Measurements from ENCODE around the gene SPAG4.

Gene SPAG4

GRCh38 chr20:35578469-35578868, 37.2 kb upstream of the SPAG4 start:
- no peak for DNase-seq (ENCODE audit: low read depth)
- no peak overlapping the region for H3K4me3 ChIP-seq (ENCODE audit: low read depth, low read length)
- in situ Hi-C loops (cut with HindIII; ENCODE audit: low sequenced_read_pairs), result no loop called here
- no peak for TF ChIP-seq CTCF (IDR thresholded peaks at IDR 0.05; ENCODE audit: low read depth, low read length, missing control alignments)

- H3K4me3 ChIP-seq (ENCODE audit: low read depth, low read length), result no peak overlapping the region
- DNase-seq (ENCODE audit: low read depth), result no peak
- TF ChIP-seq CTCF (IDR thresholded peaks at IDR 0.05; ENCODE audit: low read depth, low read length, missing control alignments), result no peak
- in situ Hi-C loops (cut with HindIII; ENCODE audit: low sequenced_read_pairs), result no loop called here
Measured at GRCh38 chr20:35579196-35579595, 36.4 kb upstream of the SPAG4 start.

GRCh38 chr20:35582131-35582530, 33.5 kb upstream of the SPAG4 start:
- in situ Hi-C loops (cut with HindIII; ENCODE audit: low sequenced_read_pairs), result no loop called here
- TF ChIP-seq CTCF (IDR thresholded peaks at IDR 0.05; ENCODE audit: low read depth, low read length, missing control alignments), result no peak
- no peak for DNase-seq (ENCODE audit: low read depth)
- no peak overlapping the region for H3K4me3 ChIP-seq (ENCODE audit: low read depth, low read length)

- DNase-seq (ENCODE audit: low read depth), result no peak
- TF ChIP-seq CTCF (IDR thresholded peaks at IDR 0.05; ENCODE audit: low read depth, low read length, missing control alignments), result no peak
- in situ Hi-C loops (cut with HindIII; ENCODE audit: low sequenced_read_pairs), result no loop called here
Measured at GRCh38 chr20:35582741-35583404, 32.8 kb upstream of the SPAG4 start.

GRCh38 chr20:35583636-35584560, 31.7 kb upstream of the SPAG4 start:
- DNase-seq (ENCODE audit: low read depth), result no peak
- in situ Hi-C loops (cut with HindIII; ENCODE audit: low sequenced_read_pairs), result no loop called here
- no peak overlapping the region for H3K4me3 ChIP-seq (ENCODE audit: low read depth, low read length)
- TF ChIP-seq CTCF (IDR thresholded peaks at IDR 0.05; ENCODE audit: low read depth, low read length, missing control alignments), result no peak

More at GRCh38 chr20:35582741-35583404, 32.8 kb upstream of the SPAG4 start:
- H3K4me3 ChIP-seq (ENCODE audit: low read depth, low read length), result no peak overlapping the region

- no peak for TF ChIP-seq CTCF (IDR thresholded peaks at IDR 0.05; ENCODE audit: low read depth, low read length, missing control alignments)
- in situ Hi-C loops (cut with HindIII; ENCODE audit: low sequenced_read_pairs), result no loop called here
- no peak for DNase-seq (ENCODE audit: low read depth)
- H3K4me3 ChIP-seq (ENCODE audit: low read depth, low read length), result no peak overlapping the region
Measured at GRCh38 chr20:35586751-35587425, 28.7 kb upstream of the SPAG4 start.
